Measurements from ENCODE around the gene ABR.

DNA sequence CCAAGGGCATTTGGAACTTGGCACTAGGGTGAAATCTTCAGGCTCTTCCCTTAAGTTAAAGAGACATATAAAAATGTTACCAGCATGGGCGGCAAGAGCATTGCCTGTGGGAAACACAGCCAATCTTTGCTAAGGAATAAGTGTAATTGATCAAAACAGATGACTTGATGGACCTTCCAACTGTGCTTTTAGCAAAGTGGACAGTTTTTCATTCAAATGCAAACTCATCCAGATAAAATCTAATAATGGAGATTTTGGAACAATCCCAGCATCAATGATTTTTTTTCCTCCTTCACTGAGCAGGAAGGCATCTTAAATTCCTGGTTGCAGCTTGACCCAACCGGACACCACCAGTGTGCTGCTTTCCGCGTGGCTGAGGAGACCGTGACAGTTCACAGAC lies 47.6 kb upstream of the ABR start:
- no peak for TF ChIP-seq POLR2AphosphoS5 (IDR thresholded peaks at IDR 0.05; ENCODE audit: low read depth, low read length)
- TF ChIP-seq, protein P1, sequence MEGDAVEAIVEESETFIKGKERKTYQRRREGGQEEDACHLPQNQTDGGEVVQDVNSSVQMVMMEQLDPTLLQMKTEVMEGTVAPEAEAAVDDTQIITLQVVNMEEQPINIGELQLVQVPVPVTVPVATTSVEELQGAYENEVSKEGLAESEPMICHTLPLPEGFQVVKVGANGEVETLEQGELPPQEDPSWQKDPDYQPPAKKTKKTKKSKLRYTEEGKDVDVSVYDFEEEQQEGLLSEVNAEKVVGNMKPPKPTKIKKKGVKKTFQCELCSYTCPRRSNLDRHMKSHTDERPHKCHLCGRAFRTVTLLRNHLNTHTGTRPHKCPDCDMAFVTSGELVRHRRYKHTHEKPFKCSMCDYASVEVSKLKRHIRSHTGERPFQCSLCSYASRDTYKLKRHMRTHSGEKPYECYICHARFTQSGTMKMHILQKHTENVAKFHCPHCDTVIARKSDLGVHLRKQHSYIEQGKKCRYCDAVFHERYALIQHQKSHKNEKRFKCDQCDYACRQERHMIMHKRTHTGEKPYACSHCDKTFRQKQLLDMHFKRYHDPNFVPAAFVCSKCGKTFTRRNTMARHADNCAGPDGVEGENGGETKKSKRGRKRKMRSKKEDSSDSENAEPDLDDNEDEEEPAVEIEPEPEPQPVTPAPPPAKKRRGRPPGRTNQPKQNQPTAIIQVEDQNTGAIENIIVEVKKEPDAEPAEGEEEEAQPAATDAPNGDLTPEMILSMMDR (IDR thresholded peaks at IDR 0.05): no peak
- TF ChIP-seq TCF7L2 (IDR thresholded peaks at IDR 0.05; ENCODE audit: low read depth, low read length): no peak
- TF ChIP-seq, protein P2, sequence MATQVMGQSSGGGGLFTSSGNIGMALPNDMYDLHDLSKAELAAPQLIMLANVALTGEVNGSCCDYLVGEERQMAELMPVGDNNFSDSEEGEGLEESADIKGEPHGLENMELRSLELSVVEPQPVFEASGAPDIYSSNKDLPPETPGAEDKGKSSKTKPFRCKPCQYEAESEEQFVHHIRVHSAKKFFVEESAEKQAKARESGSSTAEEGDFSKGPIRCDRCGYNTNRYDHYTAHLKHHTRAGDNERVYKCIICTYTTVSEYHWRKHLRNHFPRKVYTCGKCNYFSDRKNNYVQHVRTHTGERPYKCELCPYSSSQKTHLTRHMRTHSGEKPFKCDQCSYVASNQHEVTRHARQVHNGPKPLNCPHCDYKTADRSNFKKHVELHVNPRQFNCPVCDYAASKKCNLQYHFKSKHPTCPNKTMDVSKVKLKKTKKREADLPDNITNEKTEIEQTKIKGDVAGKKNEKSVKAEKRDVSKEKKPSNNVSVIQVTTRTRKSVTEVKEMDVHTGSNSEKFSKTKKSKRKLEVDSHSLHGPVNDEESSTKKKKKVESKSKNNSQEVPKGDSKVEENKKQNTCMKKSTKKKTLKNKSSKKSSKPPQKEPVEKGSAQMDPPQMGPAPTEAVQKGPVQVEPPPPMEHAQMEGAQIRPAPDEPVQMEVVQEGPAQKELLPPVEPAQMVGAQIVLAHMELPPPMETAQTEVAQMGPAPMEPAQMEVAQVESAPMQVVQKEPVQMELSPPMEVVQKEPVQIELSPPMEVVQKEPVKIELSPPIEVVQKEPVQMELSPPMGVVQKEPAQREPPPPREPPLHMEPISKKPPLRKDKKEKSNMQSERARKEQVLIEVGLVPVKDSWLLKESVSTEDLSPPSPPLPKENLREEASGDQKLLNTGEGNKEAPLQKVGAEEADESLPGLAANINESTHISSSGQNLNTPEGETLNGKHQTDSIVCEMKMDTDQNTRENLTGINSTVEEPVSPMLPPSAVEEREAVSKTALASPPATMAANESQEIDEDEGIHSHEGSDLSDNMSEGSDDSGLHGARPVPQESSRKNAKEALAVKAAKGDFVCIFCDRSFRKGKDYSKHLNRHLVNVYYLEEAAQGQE (IDR thresholded peaks at IDR 0.05; ENCODE audit: insufficient read depth in 1 of 2, low read depth in 2 of 2, low read length in 1 of 2): no peak
- TF ChIP-seq SIN3A (IDR thresholded peaks at IDR 0.05; ENCODE audit: borderline replicate concordance, insufficient read depth, low read depth, low read length): no peak
